ENCODE results near the gene KCNK6. TPM values are rescaled to one million over a fixed set of nuclear protein-coding genes. Genes with fewer than 3 reads are reported as not detected.
"Not testable (repeated sequence)": the region's sequence is repeated elsewhere in the genome, so short reads cannot be mapped to it uniquely, and the experiment has no call there.

Gene KCNK6
- total RNA-seq, 1 donor from 2014 or later, result 9.2 TPM

GRCh38 chr19:38362076-38362945 is 42.7 kb downstream of the KCNK6 start:
- no peak for DNase-seq

- not testable (repeated sequence) for DNase-seq
These were observed 43.5 kb downstream of the KCNK6 start for GRCh38 chr19:38362946-38363688.

GRCh38 chr19:38367041-38367440 is 47.4 kb downstream of the KCNK6 start:
- no peak for DNase-seq

- DNase-seq, result no peak
These were observed 49.9 kb downstream of the KCNK6 start for GRCh38 chr19:38369584-38369983.

GRCh38 chr19:38370299-38370698 is 50.7 kb downstream of the KCNK6 start:
- no peak for DNase-seq

GRCh38 chr19:38371081-38371480 is 51.4 kb downstream of the KCNK6 start:
- no peak for DNase-seq

- no peak for DNase-seq
These were observed 54.3 kb downstream of the KCNK6 start for GRCh38 chr19:38373907-38374331.

- DNase-seq, result peak; percentile 99
These were observed 54.9 kb downstream of the KCNK6 start, which contains the start of gene PSMD8 for GRCh38 chr19:38374332-38375097. PSMD8 (plus strand) TSS chr19:38374571; CDS start chr19:38374602, 31 bp downstream.

GRCh38 chr19:38375098-38375493 is 55.5 kb downstream of the KCNK6 start:
- DNase-seq, result no peak

- no peak for DNase-seq
These were observed 56.1 kb downstream of the KCNK6 start for GRCh38 chr19:38375748-38376147.

GRCh38 chr19:38376576-38376975 is 56.9 kb downstream of the KCNK6 start:
- DNase-seq, result no peak

GRCh38 chr19:38377052-38377451 is 57.4 kb downstream of the KCNK6 start:
- no peak for DNase-seq

GRCh38 chr19:38378866-38379265 is 59.2 kb downstream of the KCNK6 start:
- no peak for DNase-seq

GRCh38 chr19:38381138-38381537 is 61.5 kb downstream of the KCNK6 start:
- no peak for DNase-seq

Small RNA genes lying within 50 kb of the gene (small RNA-seq; reads per million reads assigned to genes)
- not detected for gene RF00019 (ENCODE audit: low replicate concordance)

Other genes with a start within 250 kb of the KCNK6 start
- gene DPF1, start 95.6 kb upstream of the KCNK6 start, total RNA-seq, result 0.79 TPM
- gene PPP1R14A, start 63.5 kb upstream of the KCNK6 start, total RNA-seq, result 5.5 TPM
- gene SPINT2, start 55.3 kb upstream of the KCNK6 start, total RNA-seq, result 78.6 TPM
- gene C19orf33, start 15.6 kb upstream of the KCNK6 start, total RNA-seq, result 18.3 TPM
- 18.0 TPM for gene YIF1B, start 3.9 kb upstream of the KCNK6 start, total RNA-seq
- gene CATSPERG, start 16.0 kb downstream of the KCNK6 start, total RNA-seq, result 3.7 TPM
- gene PSMD8, start 54.7 kb downstream of the KCNK6 start, total RNA-seq, result 121 TPM
- gene GGN, start 68.2 kb downstream of the KCNK6 start, total RNA-seq, result not detected
- 0.99 TPM for gene SPRED3, start 68.9 kb downstream of the KCNK6 start, total RNA-seq
- gene FAM98C, start 83.2 kb downstream of the KCNK6 start, total RNA-seq, result 6.2 TPM
- gene RASGRP4, start 106.4 kb downstream of the KCNK6 start, total RNA-seq, result 1.8 TPM
- 21.1 TPM for gene RYR1, start 113.8 kb downstream of the KCNK6 start, total RNA-seq

Data from skin of body (tissue), 3 donors.